Cardiac muscle cell (in vitro differentiated cells and primary cell): ENCODE results near the gene ABCA6. TPM values are rescaled to one million over a fixed set of nuclear protein-coding genes. Genes with fewer than 3 reads are reported as not detected.
A peak's percentile ranks its signal among the peaks of the same experiment; 100 is the strongest.

Experiments
- DNase-seq, 2 donors: peaks; one replicate each; pipeline versions ENCODE4 v3.0.0 to v3.0.0-alpha.2; 2010 to 2017; ENCODE audit warnings: low read depth in 1 of 2, low spot score in 1 of 2
- H3K27ac ChIP-seq: fragments of 200-600 bp; sonication (generic); 2 replicates; pipeline ENCODE4 v1.5.1; 2016
- H3K27me3 ChIP-seq: fragments of 200-600 bp; sonication (generic); 2 replicates; pipeline ENCODE4 v1.6.0; 2016; ENCODE audit warnings: control low read depth
- H3K36me3 ChIP-seq: fragments of 200-600 bp; sonication (generic); 2 replicates; pipeline ENCODE4 v1.5.1; 2016; ENCODE audit warnings: control low read depth
- H3K4me1 ChIP-seq: fragments of 200-600 bp; sonication (generic); 2 replicates; pipeline ENCODE4 v1.8.1; 2017; ENCODE audit warnings: low read depth, mild to moderate bottlenecking, mixed run types
- H3K4me3 ChIP-seq: fragments of 200-600 bp; sonication (generic); 2 replicates; pipeline ENCODE4 v1.5.1; 2016; ENCODE audit warnings: mild to moderate bottlenecking
- H3K9me3 ChIP-seq: fragments of 200-600 bp; sonication (generic); 2 replicates; pipeline ENCODE4 v1.5.1; 2017; ENCODE audit warnings: low read depth, mild to moderate bottlenecking, control low read depth
- CTCF ChIP-seq: IDR thresholded peaks from 2 replicates; pipeline ENCODE4 v1.5.1; 2012; ENCODE audit warnings: low read depth, mild to moderate bottlenecking, low read length
- polyA plus RNA-seq: library from polyadenylated mRNA; unstranded; fragments of >200 nt; fragmentation: Nextera tagmentation; extraction: Ambion mirVana; gene quantifications from 2 replicates; pipeline ENCODE4 v1.2.1, GENCODE V29; 2016
- total RNA-seq: library from RNA; depleted of rRNA; stranded (reverse); fragments of >200 nt; gene quantifications from 2 replicates; pipeline ENCODE4 v1.2.3, GENCODE V29; 2016

Gene ABCA6
- total and polyA plus RNA-seq, 2 experiments from 2014 or later = not detected

DNA sequence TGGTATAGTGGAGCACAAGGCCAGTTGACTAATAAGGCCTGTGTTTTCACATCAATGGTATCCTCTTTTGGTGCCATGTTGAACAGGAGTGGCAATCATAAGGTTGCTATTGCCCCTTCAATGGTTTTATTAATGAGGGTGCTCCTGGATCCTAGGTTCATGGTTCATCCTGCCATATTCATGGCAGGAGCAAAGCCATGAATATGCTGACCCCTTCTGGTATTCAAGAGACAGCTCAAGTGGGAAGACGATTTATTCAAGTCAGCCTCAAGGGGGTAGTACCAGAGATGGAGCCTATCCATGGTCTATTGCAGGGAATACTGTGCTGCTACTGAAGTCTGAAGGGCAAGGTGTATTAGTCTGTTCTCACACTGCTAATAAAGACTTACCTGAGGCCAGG is 83.5 kb downstream of the ABCA6 start:
- Histone ChIP-seq H3K4me3 (no peak overlapping the region), H3K36me3 (no peaks in the 10 kb centered on the region), H3K27ac (no peak overlapping the region), H3K4me1 (no peaks in the 10 kb centered on the region), H3K27me3 (no peaks in the 10 kb centered on the region), H3K9me3 (no peaks in the 10 kb centered on the region)
- no peak for DNase-seq
- no peak for TF ChIP-seq CTCF

GRCh38 chr17:69057280-69057679 is 84.4 kb downstream of the ABCA6 start:
- Histone ChIP-seq H3K9me3 (no peaks in the 10 kb centered on the region), H3K27me3 (no peaks in the 10 kb centered on the region), H3K4me3 (no peak overlapping the region), H3K4me1 (no peaks in the 10 kb centered on the region), H3K27ac (no peak overlapping the region), H3K36me3 (no peaks in the 10 kb centered on the region)
- no peak for DNase-seq
- TF ChIP-seq CTCF = no peak

DNA sequence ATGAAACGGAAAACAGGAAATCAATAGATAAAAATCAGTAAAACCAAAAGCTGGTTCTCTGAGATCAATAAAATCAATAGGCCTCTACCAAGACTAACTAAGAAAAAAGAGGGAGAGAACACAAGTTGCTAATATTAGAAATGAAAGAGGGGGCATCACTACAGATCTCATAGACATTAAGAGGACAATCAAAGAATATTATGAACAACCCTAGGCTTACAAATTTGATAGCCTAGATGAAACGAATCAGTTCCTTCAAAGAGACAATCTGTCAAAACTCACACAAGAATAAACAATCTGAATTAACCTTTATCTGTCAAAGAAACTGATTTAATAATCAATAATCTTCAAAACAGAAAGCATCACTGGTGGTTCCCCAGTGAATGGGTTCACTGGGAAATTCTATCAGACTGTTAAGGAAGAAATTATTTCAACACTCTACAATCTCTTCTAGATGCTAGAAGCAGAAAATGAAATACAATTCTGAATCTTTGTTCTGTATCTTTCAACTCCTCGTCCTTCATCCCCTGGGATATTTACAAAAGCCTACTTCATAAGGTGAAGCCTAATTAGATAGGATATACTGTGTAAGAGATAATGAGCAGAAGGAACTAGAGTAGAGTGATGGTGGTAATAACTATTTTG is 85.4 kb downstream of the ABCA6 start:
- Histone ChIP-seq H3K4me1 (no peaks in the 10 kb centered on the region), H3K36me3 (no peaks in the 10 kb centered on the region), H3K27me3 (no peaks in the 10 kb centered on the region), H3K9me3 (no peaks in the 10 kb centered on the region), H3K4me3 (no peak overlapping the region), H3K27ac (no peak overlapping the region)
- DNase-seq = no peak
- no peak for TF ChIP-seq CTCF

DNA sequence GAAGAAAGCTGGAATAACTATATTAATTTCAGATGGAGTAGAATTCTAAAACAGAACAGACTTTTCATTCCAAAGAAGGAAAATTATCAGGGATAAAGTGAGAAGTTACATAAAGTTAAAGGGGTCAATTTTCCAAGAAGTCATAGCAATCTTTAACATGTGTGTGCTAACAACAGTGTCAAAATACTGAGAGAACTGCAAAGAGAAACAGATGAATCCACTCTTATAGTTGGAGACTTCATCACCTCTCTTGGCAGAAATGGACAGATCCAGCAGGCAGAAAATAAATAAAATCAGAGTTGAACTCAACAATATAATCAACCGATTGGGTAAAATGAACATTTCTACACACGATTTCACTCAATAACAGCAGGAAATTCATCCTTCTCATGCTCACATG is 86.4 kb downstream of the ABCA6 start:
- Histone ChIP-seq H3K27ac (no peak overlapping the region), H3K27me3 (no peaks in the 10 kb centered on the region), H3K4me3 (no peak overlapping the region), H3K9me3 (no peaks in the 10 kb centered on the region), H3K4me1 (no peaks in the 10 kb centered on the region), H3K36me3 (no peaks in the 10 kb centered on the region)
- no peak for DNase-seq
- no peak for TF ChIP-seq CTCF

- H3K36me3 ChIP-seq = no peaks in the 10 kb centered on the region
- no peaks in the 10 kb centered on the region for H3K9me3 ChIP-seq
- H3K27ac ChIP-seq = no peak overlapping the region
- no peak overlapping the region for H3K4me3 ChIP-seq
- H3K4me1 ChIP-seq = peaks cover 10% of the 10 kb centered on the region
- H3K27me3 ChIP-seq = no peaks in the 10 kb centered on the region
- DNase-seq = peak in 1 of 2 donors; percentile 88
- no peak for TF ChIP-seq CTCF
Observed at GRCh38 chr17:69050999-69051775, 90.5 kb downstream of the ABCA6 start.
